Endothelial cell of umbilical vein (primary cell): Measurements from ENCODE around the gene TEX22. TPM values are rescaled to one million over a fixed set of nuclear protein-coding genes. Genes with fewer than 3 reads are reported as not detected.

Experiments used
- BruUV-seq: library from RNA; stranded (reverse); fragments of 400-500 nt; replicated peaks from 2 replicates; lab custom pipeline; 2021; lab: Mats Ljungman, UMichigan
- CTCF ChIA-PET: fragments of 300-600, 350-600 bp; sonication (Branson Sonifier 250); formaldehyde crosslinking; loops from one replicate; lab custom pipeline; 2021; ENCODE audit warnings: antibody characterized with exemption, inconsistent platforms; lab: Charles Lee
- POLR2A ChIA-PET: fragments of 300-600, 350-600 bp; sonication (Branson Sonifier 250); formaldehyde crosslinking; loops from one replicate; lab custom pipeline; 2021; ENCODE audit warnings: antibody characterized with exemption, inconsistent platforms; lab: Charles Lee
- DNase-seq: peaks from one replicate; pipeline ENCODE4 v3.0.0-alpha.2; 2011; ENCODE audit warnings: low read depth, low spot score
- FAIRE-seq: peaks from 2 replicates; lab custom pipeline; 2011; peaks lifted over from hg19 to GRCh38; lab: Jason Lieb, UNC
- H2AFZ ChIP-seq: 2 replicates; pipeline ENCODE4 v1.6.0; 2012; ENCODE audit warnings: low read depth, low read length, control low read depth, inconsistent platforms
- H3K27ac ChIP-seq: 2 replicates; pipeline ENCODE4 v1.5.1; 2011; ENCODE audit warnings: low read depth, mild to moderate bottlenecking, control low read depth, low read length, moderate library complexity; ENCODE audit not compliant: insufficient read depth
- H3K27me3 ChIP-seq, 2 experiments: 2 replicates each; pipeline versions ENCODE4 v1.6.0 to v1.6.1; 2011; ENCODE audit warnings: low read length in 2 of 2, mixed read lengths in 1 of 2; ENCODE audit not compliant: control insufficient read depth in 2 of 2, insufficient read depth in 2 of 2
- H3K36me3 ChIP-seq, 2 experiments: 2 replicates in 1 of 2; 3 replicates in 1 of 2; pipeline ENCODE4 v1.5.1; 2011; ENCODE audit warnings: low read length in 2 of 2, mild to moderate bottlenecking in 1 of 2, moderate library complexity in 1 of 2; ENCODE audit not compliant: control insufficient read depth in 2 of 2, insufficient read depth in 2 of 2; ENCODE audit errors: extremely low read depth in 1 of 2
- H3K4me1 ChIP-seq: 3 replicates; pipeline ENCODE4 v1.5.1; 2011; ENCODE audit warnings: mild to moderate bottlenecking, low read length; ENCODE audit not compliant: control insufficient read depth, insufficient read depth; ENCODE audit errors: extremely low read depth
- H3K4me2 ChIP-seq: 2 replicates; pipeline ENCODE4 v1.6.1; 2011; ENCODE audit warnings: low read length, control low read depth, mixed read lengths; ENCODE audit not compliant: insufficient read depth
- H3K4me3 ChIP-seq, 3 experiments: fragments of 200-600 bp in 1 of 3; sonication (generic), shearing (Covaris generic) in 1 of 3; replicated peaks in 1 of 3; 2 replicates each; pipeline ENCODE4 v1.5.1; 2011 to 2016; ENCODE audit warnings: control low read depth in 3 of 3, low read length in 3 of 3, mild to moderate bottlenecking in 2 of 3, inconsistent platforms in 1 of 3, low read depth in 1 of 3, moderate library complexity in 1 of 3; ENCODE audit not compliant: insufficient read depth in 1 of 3
- H3K79me2 ChIP-seq: 2 replicates; pipeline ENCODE4 v1.6.0; 2012; ENCODE audit warnings: low read length, inconsistent platforms; ENCODE audit not compliant: control insufficient read depth, insufficient read depth
- H3K9ac ChIP-seq: replicated peaks from 2 replicates; pipeline ENCODE3; 2011; ENCODE audit warnings: low read length, control low read depth; ENCODE audit not compliant: insufficient read depth; ENCODE audit errors: extremely low read depth
- H3K9me1 ChIP-seq: replicated peaks from 3 replicates; pipeline ENCODE4 v1.6.0; 2011; ENCODE audit warnings: mild to moderate bottlenecking, low read length; ENCODE audit not compliant: control insufficient read depth, insufficient read depth; ENCODE audit errors: extremely low read depth
- H3K9me3 ChIP-seq: replicated peaks from 2 replicates; pipeline ENCODE4 v1.5.1; 2012; ENCODE audit warnings: low read length, inconsistent platforms; ENCODE audit not compliant: control insufficient read depth, insufficient read depth
- H4K20me1 ChIP-seq: replicated peaks from 2 replicates; pipeline ENCODE3; 2011; ENCODE audit warnings: mild to moderate bottlenecking, low read length; ENCODE audit not compliant: control insufficient read depth, insufficient read depth; ENCODE audit errors: extremely low read depth
- CTCF ChIP-seq, 2 donors: IDR thresholded peaks; 1 replicate in 1 of 2; 2 replicates in 1 of 2; pipeline ENCODE4 v1.5.1; 2011; ENCODE audit warnings: low read length in 2 of 2, mild to moderate bottlenecking in 2 of 2, moderate library complexity in 2 of 2, control low read depth in 1 of 2, inconsistent platforms in 1 of 2, low read depth in 1 of 2; ENCODE audit not compliant: insufficient read depth in 1 of 2; ENCODE audit errors: extremely low read depth in 1 of 2
- EZH2 ChIP-seq: IDR thresholded peaks from 2 replicates; pipeline ENCODE4 v1.6.1; 2012; ENCODE audit warnings: borderline replicate concordance, low read depth, mild to moderate bottlenecking, moderate library complexity, low read length, inconsistent platforms; ENCODE audit not compliant: severe bottlenecking
- JUN ChIP-seq: IDR thresholded peaks from 2 replicates; pipeline ENCODE4 v1.6.1; 2011; ENCODE audit warnings: borderline replicate concordance, low read depth; ENCODE audit not compliant: insufficient read length, insufficient read depth
- MAX ChIP-seq: IDR thresholded peaks from 2 replicates; pipeline ENCODE4 v1.6.1; 2011; ENCODE audit not compliant: insufficient read depth, insufficient read length
- MYC ChIP-seq: IDR thresholded peaks from one replicate; pipeline ENCODE4 v1.6.1; 2011; ENCODE audit warnings: mild to moderate bottlenecking, low read depth, low read length
- POLR2AphosphoS5 ChIP-seq: IDR thresholded peaks from 2 replicates; pipeline ENCODE4 v1.6.1; 2012; ENCODE audit warnings: low read depth, mild to moderate bottlenecking, control low read depth, low read length, moderate library complexity; ENCODE audit not compliant: insufficient read depth
- dilution Hi-C: fragments of 300-500 bp; cut with MboI; formaldehyde crosslinking; loops from one replicate; pipeline ENCODE4 v1.15.0; 2019; ENCODE audit warnings: low sequenced_read_pairs; ENCODE audit not compliant: extremely low pct_ligation_motif_present
- intact Hi-C: fragments of 100-400 bp; cut with micrococcal nuclease; formaldehyde crosslinking; loops from one replicate; pipeline ENCODE4 v1.10.0; 2022
- polyA plus RNA-seq, 4 experiments: library from polyadenylated mRNA; depleted of rRNA in 3 of 4; stranded (reverse) in 3 of 4; unstranded in 1 of 4; fragments of >200 nt; gene quantifications; 2 replicates each; pipeline versions ENCODE4 v1.2.1 to v1.2.3, GENCODE V29; 2011 to 2012; ENCODE audit warnings: missing spikeins in 1 of 4
- total RNA-seq: library from RNA; stranded (reverse); gene quantifications from 2 replicates; pipeline ENCODE4 v1.2.3, GENCODE V29; 2021

Gene TEX22
- total and polyA plus RNA-seq, 2 donors (not counting 3 experiments of a cell fraction or from before 2014, with no cell fraction given): 0.06 to 1.1 TPM

GRCh38 chr14:105458010-105458409 is 59.7 kb downstream of the TEX22 start:
- CTCF ChIA-PET: interaction anchor here (0.9 to 2.6 kb wide), 4 partner anchors 9 to 32 kb away, joined by 3 to 16 read pairs (median 10); partner anchors contain the start of gene TEDC1
- Histone ChIP-seq H3K9ac (no peak overlapping the region), H2AFZ (no peak overlapping the region)

More at GRCh38 chr14:105458010-105458409, 59.7 kb downstream of the TEX22 start:
- no peaks in the 10 kb centered on the region for H3K79me2 ChIP-seq
- no peak overlapping the region for H3K4me2 ChIP-seq
- dilution Hi-C loops (no loop called here), intact Hi-C loops (no loop called here)
- H3K27ac ChIP-seq: no peak overlapping the region
- no TSS peak for BruUV-seq
- no peaks in the 10 kb centered on the region for H4K20me1 ChIP-seq
- no peaks in the 10 kb centered on the region for H3K4me1 ChIP-seq
- no peaks in the 10 kb centered on the region for H3K27me3 ChIP-seq
- TF ChIP-seq CTCF (IDR thresholded peaks at IDR 0.05; ENCODE audit: extremely low read depth in 1 of 2, insufficient read depth in 1 of 2, low read depth in 1 of 2, low read length in 2 of 2) (no peak), MAX (no peak), JUN (no peak), POLR2AphosphoS5 (no peak), EZH2 (no peak), MYC (no peak)
- DNase-seq (no peak), FAIRE-seq (no peak)
- H3K9me1 ChIP-seq: no peaks in the 10 kb centered on the region
- H3K36me3 ChIP-seq: peaks cover 2 to 53% of the 10 kb centered on the region in 2 experiments
- POLR2A ChIA-PET: no interaction called here
- no peaks in the 10 kb centered on the region for H3K9me3 ChIP-seq
- H3K4me3 ChIP-seq: no peak overlapping the region
